Esophagus squamous epithelium (tissue), 5 donors: ENCODE results near the gene KCNQ1. TPM values are rescaled to one million over a fixed set of nuclear protein-coding genes. Genes with fewer than 3 reads are reported as not detected.

ENCODE experiments used
- DNase-seq: peaks from one replicate; lab custom pipeline; 2025; lab: John Stamatoyannopoulos, UW
- H3K27ac ChIP-seq, 4 donors: fragments of 200-600 bp; sonication (generic); one replicate each; pipeline ENCODE4 v1.5.1; 2016 to 2019; ENCODE audit warnings: mild to moderate bottlenecking in 1 of 4
- H3K27me3 ChIP-seq, 4 donors: fragments of 200-600 bp; sonication (generic); 1 replicate in 3 of 4; 2 replicates in 1 of 4; pipeline versions ENCODE4 v1.5.1 to v1.6.0; 2017 to 2021; ENCODE audit warnings: antibody characterized with exemption in 1 of 4
- H3K36me3 ChIP-seq, 3 donors: fragments of 200-600 bp; sonication (generic); one replicate each; pipeline ENCODE4 v1.5.1; 2016 to 2019
- H3K4me1 ChIP-seq, 3 donors: fragments of 200-600 bp; sonication (generic); one replicate each; pipeline ENCODE4 v1.5.1; 2017 to 2019
- H3K4me3 ChIP-seq, 4 donors: fragments of 200-600 bp; sonication (generic); 1 replicate in 3 of 4; 2 replicates in 1 of 4; pipeline ENCODE4 v1.5.1; 2016 to 2019; ENCODE audit warnings: mild to moderate bottlenecking in 2 of 4, moderate library complexity in 1 of 4
- H3K9me3 ChIP-seq, 3 donors: fragments of 200-600 bp; sonication (generic); one replicate each; pipeline ENCODE4 v1.5.1; 2016 to 2019
- CTCF ChIP-seq, 6 experiments: fragments of 450-650 bp in 4 of 6; fragments of 200-600 bp in 2 of 6; sonication (generic) in 2 of 6; IDR thresholded peaks; one replicate each; pipeline ENCODE4 v1.5.1; 2016 to 2019; ENCODE audit warnings: antibody characterized with exemption in 6 of 6, mild to moderate bottlenecking in 4 of 6, moderate library complexity in 4 of 6
- POLR2A ChIP-seq, 4 donors: fragments of 450-650 bp; IDR thresholded peaks; one replicate each; pipeline ENCODE4 v1.6.1; 2017; ENCODE audit warnings: antibody characterized with exemption in 4 of 4, mild to moderate bottlenecking in 4 of 4, moderate library complexity in 3 of 4
- WGBS, 2 donors: methylation state at CpG; one replicate each; pipeline ENCODE4 v1.1.5; 2018; 5-methylcytosine and 5-hydroxymethylcytosine counted together
- intact Hi-C: fragments of 100-400 bp; cut with DNase I; formaldehyde crosslinking; loops from one replicate; pipeline ENCODE4 v1.15.0; 2022
- total RNA-seq, 4 donors: library from RNA; depleted of rRNA; stranded (reverse); fragments of >200 nt; gene quantifications; one replicate each; pipeline ENCODE4 v1.1.0, GENCODE V29; 2016
- donor health status: DM: yes; HTN: yes; CAD: no.

Gene KCNQ1
- total RNA-seq, 4 donors from 2014 or later, result 0.61 to 3.1 (median 0.72) TPM

- Histone ChIP-seq H3K27me3 (no peaks in the 10 kb centered on the region), H3K4me1 (peaks cover 24 to 38% (median 25%) of the 10 kb centered on the region in 3 donors), H3K9me3 (no peaks in the 10 kb centered on the region), H3K4me3 (peak overlapping the region; percentile 75 to 100 (median 90)), H3K27ac (peak overlapping the region; percentile 95 to 100 (median 98)), H3K36me3 (peaks cover 23 to 47% (median 25%) of the 10 kb centered on the region in 3 donors)
- intact Hi-C loops, result no loop called here
- peak in 1 of 6 experiments; percentile 35 for TF ChIP-seq CTCF (IDR thresholded peaks at IDR 0.05)
- TF ChIP-seq POLR2A (IDR thresholded peaks at IDR 0.05), result no peak
- DNase-seq, result no peak
- WGBS, 2 donors, result 31% methylated on average over 5 of the region's 12 CpGs; no CpG with 5 or more reads in 1 of the 2 donors
Measured at GRCh38 chr11:2401436-2401984, 43.3 kb upstream of the KCNQ1 start.

- peak overlapping the region in 2 of 4 donors; percentile 97 to 99 for H3K27ac ChIP-seq
- intact Hi-C loops, result no loop called here
- H3K4me3 ChIP-seq, result peak overlapping the region in 2 of 4 donors; percentile 75 to 91
- no peaks in the 10 kb centered on the region for H3K9me3 ChIP-seq
- peaks cover 17 to 41% (median 20%) of the 10 kb centered on the region in 3 donors for H3K36me3 ChIP-seq
- H3K27me3 ChIP-seq, result no peaks in the 10 kb centered on the region
- DNase-seq, result no peak
- TF ChIP-seq CTCF (IDR thresholded peaks at IDR 0.05) (no peak), POLR2A (IDR thresholded peaks at IDR 0.05) (no peak)
- no CpG with 5 or more reads among the region's 13 CpGs for WGBS, 2 donors
- H3K4me1 ChIP-seq, result peaks cover 24 to 41% (median 25%) of the 10 kb centered on the region in 3 donors
Measured at GRCh38 chr11:2402106-2402505, 42.7 kb upstream of the KCNQ1 start.

- Histone ChIP-seq H3K4me3 (no peak overlapping the region), H3K36me3 (peaks cover 11 to 31% (median 15%) of the 10 kb centered on the region in 3 donors), H3K27me3 (peaks cover 0 to 5% (median 0%) of the 10 kb centered on the region in 4 donors), H3K4me1 (peaks cover 24 to 46% (median 25%) of the 10 kb centered on the region in 3 donors), H3K9me3 (no peaks in the 10 kb centered on the region), H3K27ac (no peak overlapping the region)
- no peak for DNase-seq
- WGBS, 2 donors, result 76% methylated on average over 12 of the region's 31 CpGs; no CpG with 5 or more reads in 1 of the 2 donors
- intact Hi-C loops, result no loop called here
- TF ChIP-seq CTCF (IDR thresholded peaks at IDR 0.05) (no peak), POLR2A (IDR thresholded peaks at IDR 0.05) (no peak)
Measured at GRCh38 chr11:2402890-2403645, 41.7 kb upstream of the KCNQ1 start.

GRCh38 chr11:2404735-2405196, 40.0 kb upstream of the KCNQ1 start:
- peaks cover 0 to 18% (median 0%) of the 10 kb centered on the region in 4 donors for H3K27me3 ChIP-seq
- no peak for TF ChIP-seq CTCF (IDR thresholded peaks at IDR 0.05)
- DNase-seq, result no peak
- peaks cover 11 to 25% (median 15%) of the 10 kb centered on the region in 3 donors for H3K36me3 ChIP-seq
- 43 to 93% methylated on average over 3 to 4 of the region's 12 CpGs for WGBS, 2 donors
- H3K9me3 ChIP-seq, result no peaks in the 10 kb centered on the region
- H3K27ac ChIP-seq, result no peak overlapping the region
- intact Hi-C loops, result no loop called here
- no peak overlapping the region for H3K4me3 ChIP-seq
- peaks cover 12 to 29% (median 13%) of the 10 kb centered on the region in 3 donors for H3K4me1 ChIP-seq

GRCh38 chr11:2406451-2406850, 38.4 kb upstream of the KCNQ1 start:
- no peaks in the 10 kb centered on the region for H3K9me3 ChIP-seq
- peaks cover 11 to 25% (median 15%) of the 10 kb centered on the region in 3 donors for H3K36me3 ChIP-seq
- DNase-seq, result no peak
- H3K27me3 ChIP-seq, result peaks cover 0 to 30% (median 0%) of the 10 kb centered on the region in 4 donors
- no peak overlapping the region for H3K4me3 ChIP-seq
- TF ChIP-seq POLR2A (IDR thresholded peaks at IDR 0.05), result no peak
- no peak for TF ChIP-seq CTCF (IDR thresholded peaks at IDR 0.05)
- 92 to 97% methylated on average over 2 to 5 of the region's 14 CpGs for WGBS, 2 donors
- H3K4me1 ChIP-seq, result peaks cover 8 to 22% (median 9%) of the 10 kb centered on the region in 3 donors
- no peak overlapping the region for H3K27ac ChIP-seq
- intact Hi-C loops, result no loop called here
